PFSK-1 (cell line): ENCODE results near the gene CCDC61.

Source experiments
- FOXP2 ChIP-seq: optimal IDR thresholded peaks from 2 replicates; pipeline ENCODE3; 2011; ENCODE audit warnings: borderline replicate concordance, control low read depth, inconsistent platforms; ENCODE audit not compliant: insufficient read depth; ENCODE audit errors: extremely low read length, extremely low read depth
- POLR2AphosphoS5 ChIP-seq: IDR thresholded peaks from 2 replicates; pipeline ENCODE4 v1.6.1; 2012; ENCODE audit warnings: low read depth, mild to moderate bottlenecking, control low read depth, low read length, moderate library complexity
- SIN3A ChIP-seq: IDR thresholded peaks from 2 replicates; pipeline ENCODE4 v1.6.1; 2012; ENCODE audit warnings: mild to moderate bottlenecking, low read length, moderate library complexity, borderline replicate concordance; ENCODE audit not compliant: insufficient read depth
- TAF1 ChIP-seq: IDR thresholded peaks from 2 replicates; pipeline ENCODE4 v1.6.1; 2012; ENCODE audit warnings: low read length, control low read depth, borderline replicate concordance; ENCODE audit not compliant: insufficient read depth
- TF ChIP-seq, protein P1 (sequence below), 2 experiments: IDR thresholded peaks; 2 replicates each; pipeline versions ENCODE4 v1.6.1 to v1.8.0; 2011 to 2012; ENCODE audit warnings: low read depth in 2 of 2, low read length in 2 of 2, control low read depth in 1 of 2, inconsistent platforms in 1 of 2, mild to moderate bottlenecking in 1 of 2, moderate library complexity in 1 of 2; ENCODE audit not compliant: insufficient read depth in 1 of 2

DNA sequence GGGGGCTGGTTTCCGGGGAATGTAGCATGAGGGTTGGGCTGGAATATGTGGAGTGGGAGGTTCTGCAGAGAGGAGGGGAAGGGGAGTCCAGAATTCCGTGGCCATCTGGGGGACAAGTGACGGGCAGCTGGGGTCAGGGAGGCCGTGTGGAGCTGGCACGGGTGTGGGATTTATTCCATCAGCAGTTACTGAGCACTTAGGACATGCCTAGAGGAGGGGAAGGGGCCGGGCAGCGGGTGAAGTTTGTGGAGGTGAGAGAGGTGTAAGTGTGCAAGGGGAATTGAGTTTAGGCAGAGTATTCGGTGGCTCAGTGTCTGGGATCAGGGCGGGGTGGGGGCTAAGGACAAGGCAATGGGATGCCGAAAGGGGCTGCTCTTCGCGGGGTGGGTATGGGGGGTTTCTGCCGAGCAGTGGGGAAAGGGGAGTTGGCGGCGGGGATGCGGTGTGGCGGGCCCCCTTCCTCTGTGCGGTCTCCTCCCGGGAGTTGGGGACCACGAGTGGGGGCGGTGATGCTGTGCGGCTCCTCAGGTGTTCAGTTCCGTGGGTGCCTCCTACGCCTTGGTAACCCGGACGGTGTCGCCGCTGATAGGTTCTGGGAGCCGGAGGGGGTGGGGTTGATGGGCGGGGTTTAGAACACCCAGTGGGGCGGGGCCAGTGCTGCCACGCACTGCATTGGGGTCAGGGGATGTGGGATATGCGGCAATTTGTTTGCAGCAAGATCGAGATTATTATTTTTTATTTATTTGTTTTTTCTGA lies 5.4 kb downstream of the CCDC61 start:
- TF ChIP-seq POLR2AphosphoS5 = no peak
- no peak for TF ChIP-seq TAF1
- no peak for TF ChIP-seq SIN3A
- TF ChIP-seq, protein P1, sequence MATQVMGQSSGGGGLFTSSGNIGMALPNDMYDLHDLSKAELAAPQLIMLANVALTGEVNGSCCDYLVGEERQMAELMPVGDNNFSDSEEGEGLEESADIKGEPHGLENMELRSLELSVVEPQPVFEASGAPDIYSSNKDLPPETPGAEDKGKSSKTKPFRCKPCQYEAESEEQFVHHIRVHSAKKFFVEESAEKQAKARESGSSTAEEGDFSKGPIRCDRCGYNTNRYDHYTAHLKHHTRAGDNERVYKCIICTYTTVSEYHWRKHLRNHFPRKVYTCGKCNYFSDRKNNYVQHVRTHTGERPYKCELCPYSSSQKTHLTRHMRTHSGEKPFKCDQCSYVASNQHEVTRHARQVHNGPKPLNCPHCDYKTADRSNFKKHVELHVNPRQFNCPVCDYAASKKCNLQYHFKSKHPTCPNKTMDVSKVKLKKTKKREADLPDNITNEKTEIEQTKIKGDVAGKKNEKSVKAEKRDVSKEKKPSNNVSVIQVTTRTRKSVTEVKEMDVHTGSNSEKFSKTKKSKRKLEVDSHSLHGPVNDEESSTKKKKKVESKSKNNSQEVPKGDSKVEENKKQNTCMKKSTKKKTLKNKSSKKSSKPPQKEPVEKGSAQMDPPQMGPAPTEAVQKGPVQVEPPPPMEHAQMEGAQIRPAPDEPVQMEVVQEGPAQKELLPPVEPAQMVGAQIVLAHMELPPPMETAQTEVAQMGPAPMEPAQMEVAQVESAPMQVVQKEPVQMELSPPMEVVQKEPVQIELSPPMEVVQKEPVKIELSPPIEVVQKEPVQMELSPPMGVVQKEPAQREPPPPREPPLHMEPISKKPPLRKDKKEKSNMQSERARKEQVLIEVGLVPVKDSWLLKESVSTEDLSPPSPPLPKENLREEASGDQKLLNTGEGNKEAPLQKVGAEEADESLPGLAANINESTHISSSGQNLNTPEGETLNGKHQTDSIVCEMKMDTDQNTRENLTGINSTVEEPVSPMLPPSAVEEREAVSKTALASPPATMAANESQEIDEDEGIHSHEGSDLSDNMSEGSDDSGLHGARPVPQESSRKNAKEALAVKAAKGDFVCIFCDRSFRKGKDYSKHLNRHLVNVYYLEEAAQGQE (IDR thresholded peaks at IDR 0.05; ENCODE audit: insufficient read depth in 1 of 2, low read depth in 2 of 2, low read length in 2 of 2) = no peak
- TF ChIP-seq FOXP2 = no peak
